Measurements from ENCODE around the gene SLC6A11.

SLC6A11 gene

GRCh38 chr3:10816019-10816862 is at the start of gene SLC6A11:
TSS of gene SLC6A11 (plus strand) at chr3:10816228. CDS start at chr3:10816266, 38 bp downstream.
- DNase-seq (ENCODE audit: low spot score), result no peak

GRCh38 chr3:10768708-10769394 is 47.2 kb upstream of the SLC6A11 start:
- DNase-seq (ENCODE audit: low spot score), result no peak

GRCh38 chr3:10770547-10770946 is 45.5 kb upstream of the SLC6A11 start:
- DNase-seq (ENCODE audit: low spot score), result no peak

GRCh38 chr3:10770981-10771380 is 45.0 kb upstream of the SLC6A11 start:
- DNase-seq (ENCODE audit: low spot score), result no peak

GRCh38 chr3:10771486-10772270 is 44.4 kb upstream of the SLC6A11 start:
- DNase-seq (ENCODE audit: low spot score), result no peak

- no peak for DNase-seq (ENCODE audit: low spot score)
These were observed 43.5 kb upstream of the SLC6A11 start for GRCh38 chr3:10772271-10773161.

- DNase-seq (ENCODE audit: low spot score), result no peak
These were observed 41.8 kb upstream of the SLC6A11 start for GRCh38 chr3:10774129-10774670.

GRCh38 chr3:10774825-10775224 is 41.2 kb upstream of the SLC6A11 start:
- no peak for DNase-seq (ENCODE audit: low spot score)

- DNase-seq (ENCODE audit: low spot score), result no peak
These were observed 40.8 kb upstream of the SLC6A11 start for GRCh38 chr3:10775259-10775658.

GRCh38 chr3:10775828-10776227 is 40.2 kb upstream of the SLC6A11 start:
- no peak for DNase-seq (ENCODE audit: low spot score)

GRCh38 chr3:10777627-10778026 is 38.4 kb upstream of the SLC6A11 start:
- no peak for DNase-seq (ENCODE audit: low spot score)

- no peak for DNase-seq (ENCODE audit: low spot score)
These were observed 37.3 kb upstream of the SLC6A11 start for GRCh38 chr3:10778492-10779292.

- no peak for DNase-seq (ENCODE audit: low spot score)
These were observed 36.7 kb upstream of the SLC6A11 start for GRCh38 chr3:10779293-10779805.

- DNase-seq (ENCODE audit: low spot score), result no peak
These were observed 35.8 kb upstream of the SLC6A11 start for GRCh38 chr3:10780243-10780642.

GRCh38 chr3:10780922-10781321 is 35.1 kb upstream of the SLC6A11 start:
- DNase-seq (ENCODE audit: low spot score), result no peak

- no peak for DNase-seq (ENCODE audit: low spot score)
These were observed 34.0 kb upstream of the SLC6A11 start for GRCh38 chr3:10781981-10782380.

- DNase-seq (ENCODE audit: low spot score), result peak; percentile 54
These were observed 32.4 kb upstream of the SLC6A11 start for GRCh38 chr3:10783360-10784351.

- DNase-seq (ENCODE audit: low spot score), result no peak
These were observed 29.4 kb upstream of the SLC6A11 start for GRCh38 chr3:10786640-10787039.

- no peak for DNase-seq (ENCODE audit: low spot score)
These were observed 27.6 kb upstream of the SLC6A11 start for GRCh38 chr3:10788451-10788850.
